ENCODE results near the gene ACOD1.

The ACOD1 gene

GRCh38 chr13:76976929-76977328, 28.6 kb downstream of the ACOD1 start:
- no peak overlapping the region for H3K9ac ChIP-seq
- no peaks in the 10 kb centered on the region for H3K27me3 ChIP-seq
- H3K4me3 ChIP-seq = no peak overlapping the region
- peaks cover 6% of the 10 kb centered on the region; the same call in 1 of the 2 replicates for H3K9me3 ChIP-seq
- H4K20me1 ChIP-seq = no peaks in the 10 kb centered on the region
- H3K36me3 ChIP-seq = no peaks in the 10 kb centered on the region
- 0 out of 2 replicates have a peak, but pooled peaks cover under 1% of the 10 kb centered on the region for H3K4me1 ChIP-seq
- H3K27ac ChIP-seq = no peak overlapping the region
- no peak overlapping the region for H3K4me2 ChIP-seq
- no peak for TF ChIP-seq Cebpa-rat (IDR thresholded peaks at IDR 0.05)

DNA sequence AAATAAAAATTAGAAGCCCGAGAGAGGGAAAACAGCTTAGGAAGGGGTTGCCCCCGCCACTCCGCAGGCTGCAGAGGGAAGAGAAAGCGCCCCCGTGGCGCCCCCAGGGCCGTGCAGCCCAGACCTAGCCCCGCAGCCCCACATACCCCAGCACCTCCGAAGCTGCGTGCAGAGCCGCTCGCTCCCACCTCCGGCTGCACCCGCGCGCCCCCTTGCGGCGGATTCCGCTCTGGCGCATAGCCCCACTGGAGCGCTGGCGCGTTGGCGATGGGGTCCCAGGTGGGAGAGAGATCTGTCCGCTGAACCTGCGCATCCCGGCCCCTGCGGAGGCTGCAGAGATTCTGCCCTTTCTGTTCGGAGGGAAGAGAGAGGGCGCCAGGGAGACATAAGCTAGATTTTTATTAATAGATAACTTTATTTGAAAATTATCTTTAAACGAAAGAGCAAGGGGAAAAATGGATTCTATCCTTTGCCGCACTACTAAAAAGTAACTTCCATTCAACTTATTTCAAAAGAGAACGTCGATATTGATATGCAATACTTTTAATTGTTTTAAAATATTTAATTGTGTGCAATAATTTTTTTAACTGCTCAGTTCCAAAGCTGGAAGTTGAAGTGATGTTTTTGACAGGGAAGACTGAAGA, 31.9 kb downstream of the ACOD1 start:
- Histone ChIP-seq H3K9ac (no peak overlapping the region), H3K9me3 (peaks cover 6% of the 10 kb centered on the region; the same call in 1 of the 2 replicates), H3K4me3 (no peak overlapping the region), H3K36me3 (no peaks in the 10 kb centered on the region), H3K27me3 (no peaks in the 10 kb centered on the region), H3K27ac (no peak overlapping the region), H4K20me1 (no peaks in the 10 kb centered on the region), H3K4me2 (0 out of 2 replicates have a peak overlapping the region, but pooled peaks have one; percentile 36), H3K4me1 (0 out of 2 replicates have a peak, but pooled peaks cover 4% of the 10 kb centered on the region)
- TF ChIP-seq Cebpa-rat (IDR thresholded peaks at IDR 0.05) = no peak

DNA sequence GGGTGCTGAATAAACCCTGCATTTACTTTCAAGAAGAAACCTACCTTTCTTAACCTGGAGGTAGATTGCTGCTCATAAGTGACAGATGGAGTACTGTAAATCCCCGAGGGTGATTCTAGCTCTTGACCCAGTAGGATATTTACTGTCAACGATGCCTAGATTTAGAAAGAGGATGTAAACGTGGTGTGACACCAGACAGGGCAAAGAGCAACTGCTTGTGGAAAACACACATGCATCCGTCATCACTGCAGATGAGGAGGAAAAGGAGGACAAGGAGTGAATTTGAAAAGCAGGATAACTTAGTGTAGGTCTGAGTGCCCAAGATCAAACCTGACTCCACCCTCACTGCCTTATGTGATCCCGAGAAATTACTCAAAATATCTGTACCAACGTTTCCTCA, 33.8 kb downstream of the ACOD1 start:
- no peak for TF ChIP-seq Cebpa-rat (IDR thresholded peaks at IDR 0.05)
- no peak overlapping the region for H3K9ac ChIP-seq
- 0 out of 2 replicates have a peak, but pooled peaks cover 4% of the 10 kb centered on the region for H3K4me1 ChIP-seq
- H3K9me3 ChIP-seq = no peaks in the 10 kb centered on the region
- no peak overlapping the region for H3K27ac ChIP-seq
- H3K36me3 ChIP-seq = no peaks in the 10 kb centered on the region
- H4K20me1 ChIP-seq = no peaks in the 10 kb centered on the region
- H3K27me3 ChIP-seq = no peaks in the 10 kb centered on the region
- no peak overlapping the region; the same call in 1 of the 2 replicates for H3K4me2 ChIP-seq
- H3K4me3 ChIP-seq = no peak overlapping the region

DNA sequence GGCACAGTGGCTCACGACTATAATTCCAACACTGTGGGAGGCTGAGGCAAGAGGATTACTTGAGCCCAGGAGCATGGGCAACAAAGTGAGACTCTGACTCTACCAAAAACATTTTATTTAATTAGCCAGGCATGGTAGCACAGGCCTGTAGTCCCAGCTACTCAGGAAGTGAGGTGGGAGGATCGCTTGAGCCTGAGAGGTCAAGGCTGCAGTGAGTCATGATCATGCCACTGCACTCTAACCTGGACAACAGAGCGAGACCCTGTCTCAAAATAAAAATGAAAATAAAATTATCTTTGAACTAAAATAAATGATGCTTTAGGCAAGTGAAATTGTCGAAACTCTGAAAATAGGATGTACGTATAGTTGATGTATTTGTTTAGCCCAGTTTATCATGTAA, 35.4 kb downstream of the ACOD1 start:
- Histone ChIP-seq H3K27me3 (no peaks in the 10 kb centered on the region), H4K20me1 (no peaks in the 10 kb centered on the region)
- TF ChIP-seq Cebpa-rat (IDR thresholded peaks at IDR 0.05) = no peak

DNA sequence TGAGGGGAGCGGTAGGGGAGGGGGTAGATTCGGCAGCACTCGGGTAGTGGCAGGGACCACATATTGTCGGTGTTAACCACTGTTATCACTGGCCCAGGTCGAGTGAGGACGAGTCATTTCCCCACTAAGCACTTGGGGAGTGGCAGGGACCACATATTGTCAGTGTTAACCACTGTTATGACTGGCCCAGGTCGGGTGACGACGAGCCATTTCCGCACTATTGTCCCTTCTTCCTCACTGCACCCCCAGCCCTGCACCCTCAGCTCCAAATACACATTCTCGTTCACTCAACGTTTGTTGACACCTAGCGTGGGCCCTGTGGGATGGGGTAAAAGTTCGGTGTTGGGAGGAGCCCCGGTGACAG, 43.1 kb downstream of the ACOD1 start:
- H3K36me3 ChIP-seq = peaks cover 12% of the 10 kb centered on the region
- no peaks in the 10 kb centered on the region for H3K9me3 ChIP-seq
- H3K4me2 ChIP-seq = peak overlapping the region; percentile 96
- peaks cover 24% of the 10 kb centered on the region for H3K4me1 ChIP-seq
- no peak for TF ChIP-seq Cebpa-rat (IDR thresholded peaks at IDR 0.05)
- peak overlapping the region; percentile 80 for H3K27ac ChIP-seq
- H3K9ac ChIP-seq = peak overlapping the region; percentile 88
- H3K4me3 ChIP-seq = peak overlapping the region; percentile 80
- H4K20me1 ChIP-seq = no peaks in the 10 kb centered on the region
- H3K27me3 ChIP-seq = no peaks in the 10 kb centered on the region

More for the DNA sequence above, 35.4 kb downstream of the ACOD1 start:
- 0 out of 2 replicates have a peak, but pooled peaks cover 4% of the 10 kb centered on the region for H3K4me1 ChIP-seq
- H3K4me3 ChIP-seq = no peak overlapping the region
- H3K4me2 ChIP-seq = no peak overlapping the region
- no peak overlapping the region for H3K27ac ChIP-seq
- H3K36me3 ChIP-seq = no peaks in the 10 kb centered on the region
- no peaks in the 10 kb centered on the region for H3K9me3 ChIP-seq
- H3K9ac ChIP-seq = no peak overlapping the region

DNA sequence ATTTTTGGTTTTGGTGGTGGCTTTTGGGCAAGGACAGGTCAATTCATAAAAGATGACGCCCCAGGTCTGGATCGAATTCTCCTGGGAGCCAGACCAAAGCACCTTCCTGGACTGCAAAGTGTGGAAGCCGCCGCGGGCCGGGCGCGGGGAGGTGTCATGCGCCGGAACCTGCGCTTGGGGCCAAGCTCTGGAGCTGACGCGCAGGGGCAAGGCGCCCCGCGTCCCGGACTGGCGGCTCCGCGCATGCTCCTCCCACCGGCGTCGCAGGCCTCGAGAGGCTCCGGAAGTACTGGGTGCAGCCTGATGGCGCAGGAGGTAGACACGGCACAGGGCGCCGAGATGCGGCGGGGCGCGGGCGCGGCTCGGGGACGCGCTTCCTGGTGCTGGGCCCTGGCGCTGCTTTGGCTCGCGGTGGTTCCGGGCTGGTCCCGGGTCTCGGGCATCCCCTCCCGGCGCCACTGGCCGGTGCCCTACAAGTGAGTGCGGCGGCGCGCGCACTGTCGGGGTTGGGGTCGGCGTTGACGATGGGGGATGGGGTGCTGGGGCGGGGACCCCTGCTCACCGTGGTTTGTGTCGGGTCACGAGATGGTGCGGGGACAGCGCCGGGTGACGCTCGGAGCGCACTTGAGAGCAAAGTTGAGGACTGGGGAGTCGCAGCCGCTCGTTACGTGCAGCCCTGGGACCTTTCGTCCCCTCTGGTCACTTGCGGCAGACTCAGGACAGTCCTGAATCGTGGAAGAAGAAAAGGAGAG, 43.7 kb downstream of the ACOD1 start, which contains the start of gene CLN5:
Gene CLN5 (plus strand): TSS at position 286 of the 752 bp plus-strand sequence. CDS start 18 bp downstream, at position 304.
- Histone ChIP-seq H3K27me3 (no peaks in the 10 kb centered on the region), H3K9ac (peak within 1 kb of the TSS; percentile 88), H3K9me3 (no peaks in the 10 kb centered on the region), H3K36me3 (peaks cover 18% of the 10 kb centered on the region), H3K4me1 (peaks cover 24% of the 10 kb centered on the region), H3K4me3 (peak within 1 kb of the TSS; percentile 80), H4K20me1 (no peaks in the 10 kb centered on the region), H3K4me2 (peak within 1 kb of the TSS; percentile 96), H3K27ac (peak within 1 kb of the TSS; percentile 80)
- no peak for TF ChIP-seq Cebpa-rat (IDR thresholded peaks at IDR 0.05)

DNA sequence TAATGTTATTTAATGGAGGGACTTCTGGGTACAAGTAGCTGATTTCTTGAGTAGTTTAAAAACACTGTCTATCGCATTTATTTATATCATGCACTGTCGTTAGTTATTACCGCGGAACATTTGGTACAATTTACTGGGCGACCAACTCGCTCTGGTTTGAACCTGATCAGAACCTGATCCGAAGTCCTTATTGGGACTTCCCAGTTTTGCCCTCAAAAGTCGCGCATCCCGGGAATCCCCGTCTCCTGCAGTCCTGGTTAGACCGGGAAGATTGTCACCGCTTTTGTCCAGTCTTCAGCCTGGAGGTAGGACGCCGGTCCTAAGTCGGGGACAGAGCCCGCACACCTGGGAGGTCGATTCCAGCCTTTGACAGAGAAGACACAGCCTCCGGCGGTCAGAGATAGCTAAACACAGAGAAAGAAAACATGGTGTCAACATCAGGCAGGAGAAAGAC, 44.3 kb downstream of the ACOD1 start:
- Histone ChIP-seq H3K9ac (peak overlapping the region; percentile 88), H3K27me3 (no peaks in the 10 kb centered on the region), H4K20me1 (no peaks in the 10 kb centered on the region), H3K4me3 (peak overlapping the region; percentile 80), H3K4me1 (peaks cover 24% of the 10 kb centered on the region), H3K27ac (peak overlapping the region; percentile 80), H3K9me3 (no peaks in the 10 kb centered on the region), H3K4me2 (peak overlapping the region; percentile 96), H3K36me3 (peaks cover 23% of the 10 kb centered on the region)
- no peak for TF ChIP-seq Cebpa-rat (IDR thresholded peaks at IDR 0.05)

DNA sequence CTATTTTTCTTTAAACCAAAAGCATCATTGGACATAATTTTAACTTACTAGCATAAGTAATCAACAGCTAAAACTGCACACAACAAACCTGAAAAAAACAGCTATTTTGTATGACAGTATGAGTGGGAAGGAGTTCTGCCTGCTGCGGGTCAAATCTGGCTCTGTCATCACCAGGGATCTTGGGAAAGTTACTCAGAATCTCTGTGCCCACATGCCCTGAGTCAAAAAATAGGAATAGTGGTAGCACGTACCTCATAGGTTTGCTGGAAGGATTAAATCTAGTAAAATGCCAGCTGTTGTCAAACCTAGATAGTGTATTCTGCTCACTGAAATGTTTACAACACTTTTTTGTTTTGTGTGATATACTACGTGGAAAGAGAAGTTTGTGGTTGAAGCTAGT, 44.7 kb downstream of the ACOD1 start:
- Histone ChIP-seq H3K4me2 (peak overlapping the region; percentile 96), H3K9ac (peak overlapping the region; percentile 88), H3K27ac (no peak overlapping the region), H4K20me1 (no peaks in the 10 kb centered on the region), H3K9me3 (no peaks in the 10 kb centered on the region), H3K4me1 (peaks cover 24% of the 10 kb centered on the region), H3K27me3 (no peaks in the 10 kb centered on the region), H3K36me3 (peaks cover 26% of the 10 kb centered on the region), H3K4me3 (peak overlapping the region; percentile 80)
- TF ChIP-seq Cebpa-rat (IDR thresholded peaks at IDR 0.05) = no peak

DNA sequence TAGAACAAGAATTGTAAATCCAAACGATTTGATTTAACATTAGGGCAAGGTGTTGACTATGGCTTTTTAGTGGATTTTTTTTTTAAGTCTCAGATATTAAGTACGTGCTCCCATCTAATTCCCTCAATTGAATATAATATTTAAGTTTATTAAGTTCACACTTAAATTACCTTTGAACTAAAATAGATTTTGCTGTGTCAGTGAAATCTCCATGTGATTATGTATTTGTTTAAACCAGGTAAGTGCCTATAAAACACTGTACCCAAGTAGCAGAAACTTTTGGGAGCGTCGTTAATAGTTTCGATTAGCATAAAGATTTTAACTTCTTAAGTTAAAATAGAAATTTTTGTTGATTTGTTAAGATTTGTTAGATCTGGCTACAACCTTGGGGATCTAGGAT, 45.2 kb downstream of the ACOD1 start:
- Histone ChIP-seq H3K4me2 (peak overlapping the region; percentile 96), H3K4me3 (no peak overlapping the region), H3K27ac (no peak overlapping the region), H3K36me3 (peaks cover 31% of the 10 kb centered on the region), H4K20me1 (no peaks in the 10 kb centered on the region), H3K9me3 (no peaks in the 10 kb centered on the region), H3K27me3 (no peaks in the 10 kb centered on the region), H3K4me1 (peaks cover 24% of the 10 kb centered on the region), H3K9ac (peak overlapping the region; percentile 16; the same call in 1 of the 2 replicates)
- no peak for TF ChIP-seq Cebpa-rat (IDR thresholded peaks at IDR 0.05)

- no peak overlapping the region for H3K27ac ChIP-seq
- no peak overlapping the region for H3K4me3 ChIP-seq
- no peaks in the 10 kb centered on the region for H3K27me3 ChIP-seq
- H3K4me2 ChIP-seq = peak overlapping the region; percentile 96; the same call in 1 of the 2 replicates
- peaks cover 38% of the 10 kb centered on the region for H3K36me3 ChIP-seq
- H3K4me1 ChIP-seq = peaks cover 24% of the 10 kb centered on the region
- peak overlapping the region; percentile 16; the same call in 1 of the 2 replicates for H3K9ac ChIP-seq
- no peaks in the 10 kb centered on the region for H4K20me1 ChIP-seq
- TF ChIP-seq Cebpa-rat (IDR thresholded peaks at IDR 0.05) = no peak
- no peaks in the 10 kb centered on the region for H3K9me3 ChIP-seq
Measured at GRCh38 chr13:76994281-76994680, 46.0 kb downstream of the ACOD1 start.
